ENCODE data around the gene NHP2. TPM values are rescaled to one million over a fixed set of nuclear protein-coding genes. Genes with fewer than 3 reads are reported as not detected.

The NHP2 gene
- total and polyA plus RNA-seq, 10 of the 15 experiments (the other 5 are each of a cell fraction or from before 2014, with no cell fraction given) = 39.2 to 513 (median 198) TPM

DNA sequence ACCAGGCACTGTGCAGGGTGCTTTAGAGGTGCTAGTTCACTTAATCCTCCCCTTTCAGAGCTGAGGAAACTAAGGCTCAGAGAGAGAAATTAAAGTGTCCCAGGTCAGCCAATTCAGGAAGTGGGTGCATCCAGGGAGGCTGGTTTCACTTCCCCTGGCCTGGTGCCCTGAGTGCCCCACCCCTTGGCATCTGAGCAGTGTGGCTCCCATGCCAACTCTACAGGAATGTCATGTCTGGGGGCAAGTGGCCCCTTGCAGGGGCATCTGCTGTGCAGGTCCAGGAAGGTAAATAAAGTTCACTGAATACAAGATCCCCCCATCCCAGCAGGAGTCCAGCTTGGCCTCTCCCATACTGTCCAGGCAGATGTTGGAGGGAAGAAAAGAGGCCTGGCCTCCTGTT is 44.7 kb downstream of the NHP2 start:
- Histone ChIP-seq H3K27me3 (replicated peaks in 1 of 2; ENCODE audit: control insufficient read depth in 2 of 2, insufficient read depth in 2 of 2, low read length in 1 of 2) (no peaks in the 10 kb centered on the region), H3K9me3 (replicated peaks; ENCODE audit: control insufficient read depth, insufficient read depth, low read length) (no peaks in the 10 kb centered on the region), H3K9ac (ENCODE audit: control insufficient read depth, insufficient read depth, low read length) (no peak overlapping the region), H2AFZ (ENCODE audit: control insufficient read depth, low read depth, low read length) (no peak overlapping the region), H3K4me3 (no peak overlapping the region), H3K4me1 (ENCODE audit: control insufficient read depth, insufficient read depth, low read length) (peaks cover 14% of the 10 kb centered on the region), H3K27ac (ENCODE audit: control insufficient read depth, insufficient read depth) (no peak overlapping the region), H3K4me2 (ENCODE audit: control insufficient read depth, insufficient read depth) (no peak overlapping the region), H3K36me3 (ENCODE audit: control insufficient read depth in 2 of 2, insufficient read depth in 2 of 2, low read length in 1 of 2) (no peaks in the 10 kb centered on the region), H4K20me1 (ENCODE audit: control insufficient read depth, insufficient read depth) (no peaks in the 10 kb centered on the region), H3K79me2 (ENCODE audit: control insufficient read depth, insufficient read depth, low read length) (peaks cover 4% of the 10 kb centered on the region)
- intact Hi-C loops (cut with micrococcal nuclease; ENCODE audit: unreplicated experiment) (no loop called here), in situ Hi-C loops (cut with MboI) (no loop called here)
- POLR2A ChIA-PET = no interaction called here
- no TSS peak for BruUV-seq (replicated peaks)
- CTCF ChIA-PET = no interaction called here
- ATAC-seq = no peak
- TF ChIP-seq, protein P1, sequence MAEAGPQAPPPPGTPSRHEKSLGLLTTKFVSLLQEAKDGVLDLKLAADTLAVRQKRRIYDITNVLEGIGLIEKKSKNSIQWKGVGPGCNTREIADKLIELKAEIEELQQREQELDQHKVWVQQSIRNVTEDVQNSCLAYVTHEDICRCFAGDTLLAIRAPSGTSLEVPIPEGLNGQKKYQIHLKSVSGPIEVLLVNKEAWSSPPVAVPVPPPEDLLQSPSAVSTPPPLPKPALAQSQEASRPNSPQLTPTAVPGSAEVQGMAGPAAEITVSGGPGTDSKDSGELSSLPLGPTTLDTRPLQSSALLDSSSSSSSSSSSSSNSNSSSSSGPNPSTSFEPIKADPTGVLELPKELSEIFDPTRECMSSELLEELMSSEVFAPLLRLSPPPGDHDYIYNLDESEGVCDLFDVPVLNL (IDR thresholded peaks at IDR 0.05; ENCODE audit: low read depth, low read length) = no peak
- peak; percentile 50; the same call in 1 of the 2 replicates for TF ChIP-seq SPI1 (IDR thresholded peaks at IDR 0.05; ENCODE audit: borderline replicate concordance, insufficient read depth, low read depth, low read length)
- SMC1A ChIA-PET (ENCODE audit: uncharacterized antibody, unreplicated experiment) = no interaction called here
- FAIRE-seq = no peak
- RAD21 ChIA-PET (ENCODE audit: unreplicated experiment) = no interaction called here
- no peak for DNase-seq (ENCODE audit: low read depth, low spot score)

DNA sequence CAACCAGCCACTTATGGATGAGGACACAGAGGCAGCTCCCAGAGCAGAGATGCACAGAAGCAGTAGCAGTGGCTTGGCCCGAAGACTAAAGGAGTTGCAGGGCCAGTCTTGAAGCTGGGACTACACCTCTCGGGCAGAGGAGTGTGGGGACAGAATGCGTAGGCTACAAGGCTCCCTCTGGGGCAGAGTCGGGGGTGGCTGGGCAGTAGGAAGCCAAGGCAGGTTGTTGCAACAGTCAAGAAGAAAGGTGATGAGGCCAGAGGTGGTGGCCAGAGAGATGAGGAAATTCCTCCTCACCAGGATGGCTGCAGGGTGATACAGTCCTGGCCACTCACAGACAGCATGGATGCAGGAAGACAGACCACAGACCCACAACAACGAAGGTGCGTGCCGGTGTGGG is 45.2 kb downstream of the NHP2 start:
- ChIA-PET POLR2A (no interaction called here), SMC1A (ENCODE audit: uncharacterized antibody, unreplicated experiment) (no interaction called here), CTCF (no interaction called here), RAD21 (ENCODE audit: unreplicated experiment) (no interaction called here)
- Histone ChIP-seq H3K9ac (ENCODE audit: control insufficient read depth, insufficient read depth, low read length) (no peak overlapping the region), H3K4me1 (ENCODE audit: control insufficient read depth, insufficient read depth, low read length) (peaks cover 14% of the 10 kb centered on the region), H2AFZ (ENCODE audit: control insufficient read depth, low read depth, low read length) (no peak overlapping the region), H3K9me3 (replicated peaks; ENCODE audit: control insufficient read depth, insufficient read depth, low read length) (no peaks in the 10 kb centered on the region), H3K4me2 (ENCODE audit: control insufficient read depth, insufficient read depth) (no peak overlapping the region), H3K27me3 (replicated peaks in 1 of 2; ENCODE audit: control insufficient read depth in 2 of 2, insufficient read depth in 2 of 2, low read length in 1 of 2) (no peaks in the 10 kb centered on the region), H3K4me3 (no peak overlapping the region), H4K20me1 (ENCODE audit: control insufficient read depth, insufficient read depth) (no peaks in the 10 kb centered on the region), H3K79me2 (ENCODE audit: control insufficient read depth, insufficient read depth, low read length) (no peaks in the 10 kb centered on the region), H3K36me3 (ENCODE audit: control insufficient read depth in 2 of 2, insufficient read depth in 2 of 2, low read length in 1 of 2) (no peaks in the 10 kb centered on the region), H3K27ac (ENCODE audit: control insufficient read depth, insufficient read depth) (no peak overlapping the region)
- intact Hi-C loops (cut with micrococcal nuclease; ENCODE audit: unreplicated experiment) = no loop called here
- no peak for FAIRE-seq
- WGBS (ENCODE audit: insufficient coverage, insufficient replicate concordance, low lambda C conversion rate, missing lambda C conversion rate) = 68% methylated on average over 7 of the region's 7 CpGs
- in situ Hi-C loops (cut with MboI) = no loop called here
- no TSS peak for BruUV-seq (replicated peaks)
- no peak for ATAC-seq
- no peak for DNase-seq (ENCODE audit: low read depth, low spot score)
- TF ChIP-seq RBBP5 (conservative IDR thresholded peaks at IDR 0.05) (no peak), STAT1 (conservative IDR thresholded peaks at IDR 0.05) (no peak), ZNF217 (IDR thresholded peaks at IDR 0.05) (no peak), NBN (IDR thresholded peaks at IDR 0.05) (no peak), ZNF384 (IDR thresholded peaks at IDR 0.05; ENCODE audit: borderline replicate concordance, low read depth, low read length) (no peak), POLR2AphosphoS5 (IDR thresholded peaks at IDR 0.05; ENCODE audit: low read length) (no peak), SUPT20H (IDR thresholded peaks at IDR 0.05; ENCODE audit: borderline replicate concordance, control insufficient read depth, low read depth, low read length) (no peak), SRF (IDR thresholded peaks at IDR 0.05; ENCODE audit: low read depth in 2 of 2, low read length in 2 of 2) (no peak), MTA2 (IDR thresholded peaks at IDR 0.05; ENCODE audit: low read depth) (no peak), ZNF274 (IDR thresholded peaks at IDR 0.05; ENCODE audit: insufficient read depth, insufficient read length) (no peak), YY1 (IDR thresholded peaks at IDR 0.05; ENCODE audit: low read depth, low read length) (no peak)
- TF ChIP-seq, protein P2, sequence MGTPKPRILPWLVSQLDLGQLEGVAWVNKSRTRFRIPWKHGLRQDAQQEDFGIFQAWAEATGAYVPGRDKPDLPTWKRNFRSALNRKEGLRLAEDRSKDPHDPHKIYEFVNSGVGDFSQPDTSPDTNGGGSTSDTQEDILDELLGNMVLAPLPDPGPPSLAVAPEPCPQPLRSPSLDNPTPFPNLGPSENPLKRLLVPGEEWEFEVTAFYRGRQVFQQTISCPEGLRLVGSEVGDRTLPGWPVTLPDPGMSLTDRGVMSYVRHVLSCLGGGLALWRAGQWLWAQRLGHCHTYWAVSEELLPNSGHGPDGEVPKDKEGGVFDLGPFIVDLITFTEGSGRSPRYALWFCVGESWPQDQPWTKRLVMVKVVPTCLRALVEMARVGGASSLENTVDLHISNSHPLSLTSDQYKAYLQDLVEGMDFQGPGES (IDR thresholded peaks at IDR 0.05) = no peak
- TF ChIP-seq, protein P3, sequence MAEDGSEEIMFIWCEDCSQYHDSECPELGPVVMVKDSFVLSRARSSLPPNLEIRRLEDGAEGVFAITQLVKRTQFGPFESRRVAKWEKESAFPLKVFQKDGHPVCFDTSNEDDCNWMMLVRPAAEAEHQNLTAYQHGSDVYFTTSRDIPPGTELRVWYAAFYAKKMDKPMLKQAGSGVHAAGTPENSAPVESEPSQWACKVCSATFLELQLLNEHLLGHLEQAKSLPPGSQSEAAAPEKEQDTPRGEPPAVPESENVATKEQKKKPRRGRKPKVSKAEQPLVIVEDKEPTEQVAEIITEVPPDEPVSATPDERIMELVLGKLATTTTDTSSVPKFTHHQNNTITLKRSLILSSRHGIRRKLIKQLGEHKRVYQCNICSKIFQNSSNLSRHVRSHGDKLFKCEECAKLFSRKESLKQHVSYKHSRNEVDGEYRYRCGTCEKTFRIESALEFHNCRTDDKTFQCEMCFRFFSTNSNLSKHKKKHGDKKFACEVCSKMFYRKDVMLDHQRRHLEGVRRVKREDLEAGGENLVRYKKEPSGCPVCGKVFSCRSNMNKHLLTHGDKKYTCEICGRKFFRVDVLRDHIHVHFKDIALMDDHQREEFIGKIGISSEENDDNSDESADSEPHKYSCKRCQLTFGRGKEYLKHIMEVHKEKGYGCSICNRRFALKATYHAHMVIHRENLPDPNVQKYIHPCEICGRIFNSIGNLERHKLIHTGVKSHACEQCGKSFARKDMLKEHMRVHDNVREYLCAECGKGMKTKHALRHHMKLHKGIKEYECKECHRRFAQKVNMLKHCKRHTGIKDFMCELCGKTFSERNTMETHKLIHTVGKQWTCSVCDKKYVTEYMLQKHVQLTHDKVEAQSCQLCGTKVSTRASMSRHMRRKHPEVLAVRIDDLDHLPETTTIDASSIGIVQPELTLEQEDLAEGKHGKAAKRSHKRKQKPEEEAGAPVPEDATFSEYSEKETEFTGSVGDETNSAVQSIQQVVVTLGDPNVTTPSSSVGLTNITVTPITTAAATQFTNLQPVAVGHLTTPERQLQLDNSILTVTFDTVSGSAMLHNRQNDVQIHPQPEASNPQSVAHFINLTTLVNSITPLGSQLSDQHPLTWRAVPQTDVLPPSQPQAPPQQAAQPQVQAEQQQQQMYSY (CRISPR knock-in tag; IDR thresholded peaks at IDR 0.05) = no peak
